Fibroblast of peridontal ligament (primary cell): ENCODE results near the gene RCE1.

ENCODE experiments used
- DNase-seq: peaks from one replicate; pipeline ENCODE4 v3.0.0-alpha.2; 2010; ENCODE audit errors: extremely low read depth

The RCE1 gene

GRCh38 chr11:66857234-66857926 is 14.1 kb downstream of the RCE1 start:
- DNase-seq, result no peak

DNA sequence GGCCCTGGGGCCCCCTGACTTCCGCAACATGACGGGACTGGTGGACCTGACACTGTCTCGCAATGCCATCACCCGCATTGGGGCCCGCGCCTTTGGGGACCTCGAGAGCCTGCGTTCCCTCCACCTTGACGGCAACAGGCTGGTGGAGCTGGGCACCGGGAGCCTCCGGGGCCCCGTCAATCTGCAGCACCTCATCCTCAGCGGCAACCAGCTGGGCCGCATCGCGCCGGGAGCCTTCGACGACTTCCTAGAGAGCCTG is 14.6 kb downstream of the RCE1 start:
- no peak for DNase-seq

GRCh38 chr11:66858186-66858938 is 15.1 kb downstream of the RCE1 start:
- DNase-seq, result no peak

DNA sequence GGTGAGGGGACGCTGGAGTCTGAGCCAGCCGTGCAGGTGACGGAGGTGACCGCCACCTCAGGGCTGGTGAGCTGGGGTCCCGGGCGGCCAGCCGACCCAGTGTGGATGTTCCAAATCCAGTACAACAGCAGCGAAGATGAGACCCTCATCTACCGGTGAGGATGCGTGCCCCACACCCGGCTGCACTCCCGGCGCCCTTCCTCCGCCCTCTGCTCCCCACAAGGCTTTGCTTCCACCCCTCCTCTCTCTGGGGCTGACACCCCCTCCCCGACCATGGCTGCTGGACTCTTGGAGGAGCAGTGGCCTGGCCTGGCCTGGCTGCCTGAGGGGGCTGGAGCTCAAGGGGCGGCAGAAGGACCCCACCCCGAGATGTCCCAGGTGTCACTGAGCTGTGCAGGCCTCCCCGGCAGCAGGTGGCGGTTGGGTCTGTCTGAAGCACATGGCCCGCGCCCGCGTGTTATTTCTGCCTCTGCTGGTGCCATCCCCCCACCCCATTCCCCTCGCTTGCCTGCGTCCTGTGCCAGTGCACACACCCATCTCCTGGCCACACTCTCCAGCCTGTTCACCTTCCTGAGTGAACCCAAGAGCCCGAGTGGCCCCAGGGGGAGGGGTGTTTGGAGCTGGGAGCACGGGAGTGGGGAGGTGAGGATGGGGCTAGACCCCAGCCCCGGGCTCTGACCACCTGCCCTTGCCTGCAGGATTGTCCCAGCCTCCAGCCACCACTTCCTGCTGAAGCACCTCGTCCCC is 15.9 kb downstream of the RCE1 start:
- no peak for DNase-seq

DNA sequence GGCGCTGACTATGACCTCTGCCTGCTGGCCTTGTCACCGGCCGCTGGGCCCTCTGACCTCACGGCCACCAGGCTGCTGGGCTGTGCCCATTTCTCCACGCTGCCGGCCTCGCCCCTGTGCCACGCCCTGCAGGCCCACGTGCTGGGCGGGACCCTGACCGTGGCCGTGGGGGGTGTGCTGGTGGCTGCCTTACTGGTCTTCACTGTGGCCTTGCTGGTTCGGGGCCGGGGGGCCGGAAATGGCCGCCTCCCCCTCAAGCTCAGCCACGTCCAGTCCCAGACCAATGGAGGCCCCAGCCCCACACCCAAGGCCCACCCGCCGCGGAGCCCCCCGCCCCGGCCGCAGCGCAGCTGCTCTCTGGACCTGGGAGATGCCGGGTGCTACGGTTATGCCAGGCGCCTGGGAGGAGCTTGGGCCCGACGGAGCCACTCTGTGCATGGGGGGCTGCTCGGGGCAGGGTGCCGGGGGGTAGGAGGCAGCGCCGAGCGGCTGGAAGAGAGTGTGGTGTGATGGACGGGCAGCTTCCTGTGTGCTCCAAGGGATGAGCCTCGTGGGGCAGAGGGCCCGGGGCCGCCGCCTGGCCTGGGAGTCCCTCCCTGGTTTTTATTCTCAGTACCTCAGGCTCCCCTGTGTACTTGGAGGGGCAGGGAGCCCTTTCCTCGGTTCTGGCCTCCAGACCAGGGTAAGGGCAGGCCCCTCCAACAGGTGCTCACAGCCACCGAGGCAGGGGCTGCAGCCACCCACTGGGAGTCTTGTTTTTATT is 16.6 kb downstream of the RCE1 start:
- DNase-seq, result no peak

DNA sequence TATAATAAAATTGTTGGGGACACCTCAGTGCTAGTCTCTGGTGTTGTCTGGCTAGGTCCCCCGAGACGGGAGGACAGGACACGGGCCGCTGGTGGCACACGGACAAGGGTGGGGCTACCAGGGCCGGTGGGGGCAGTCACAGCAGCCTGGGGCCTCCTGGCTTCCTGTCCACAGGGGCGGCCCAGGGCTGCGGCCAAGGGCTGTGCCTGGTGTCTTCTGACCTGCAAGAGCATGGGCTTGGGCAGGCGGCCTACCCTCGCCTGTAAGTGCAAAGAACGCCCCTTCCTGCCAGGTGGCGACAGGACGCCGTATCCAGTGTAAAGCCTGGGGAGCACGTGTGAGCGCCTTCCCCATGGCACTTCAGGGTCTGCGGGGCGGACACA is 17.2 kb downstream of the RCE1 start:
- DNase-seq, result no peak

DNA sequence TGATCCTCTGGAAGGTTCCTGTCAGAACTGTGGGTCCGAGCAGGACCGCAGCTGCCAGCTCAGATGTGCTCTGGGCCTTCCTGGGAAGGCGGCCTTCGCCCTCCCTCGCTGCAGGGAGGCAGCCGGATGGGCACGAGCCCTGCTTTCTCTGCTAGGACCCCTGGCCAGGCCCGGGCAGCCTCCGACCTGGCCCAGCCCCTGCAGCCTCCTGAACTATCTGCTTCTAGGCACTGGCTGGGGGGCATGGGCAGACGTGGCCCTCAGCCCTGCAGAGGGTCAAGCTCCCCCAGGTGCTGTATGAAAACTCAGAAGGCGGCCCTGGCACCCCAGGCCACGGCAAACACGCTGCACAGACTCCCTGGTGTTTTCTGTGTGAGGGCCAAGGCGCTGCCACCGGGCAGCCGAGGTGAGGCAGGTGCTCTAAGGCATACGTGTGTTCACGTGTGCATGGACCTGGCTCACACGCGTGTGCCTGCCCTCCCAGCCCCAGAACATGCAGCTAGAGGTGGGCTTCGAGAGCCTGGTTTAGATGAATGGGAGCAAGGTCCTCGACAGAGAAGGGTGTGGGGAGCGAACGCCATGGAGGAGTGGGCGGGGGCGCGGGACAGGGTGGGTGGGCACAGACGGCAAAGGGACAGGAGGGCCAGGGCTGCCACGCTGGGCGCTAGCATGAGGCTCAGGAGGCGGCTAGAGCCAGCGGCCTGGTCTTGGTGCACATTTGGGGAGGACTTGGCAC is 18.0 kb downstream of the RCE1 start:
- DNase-seq, result no peak

DNA sequence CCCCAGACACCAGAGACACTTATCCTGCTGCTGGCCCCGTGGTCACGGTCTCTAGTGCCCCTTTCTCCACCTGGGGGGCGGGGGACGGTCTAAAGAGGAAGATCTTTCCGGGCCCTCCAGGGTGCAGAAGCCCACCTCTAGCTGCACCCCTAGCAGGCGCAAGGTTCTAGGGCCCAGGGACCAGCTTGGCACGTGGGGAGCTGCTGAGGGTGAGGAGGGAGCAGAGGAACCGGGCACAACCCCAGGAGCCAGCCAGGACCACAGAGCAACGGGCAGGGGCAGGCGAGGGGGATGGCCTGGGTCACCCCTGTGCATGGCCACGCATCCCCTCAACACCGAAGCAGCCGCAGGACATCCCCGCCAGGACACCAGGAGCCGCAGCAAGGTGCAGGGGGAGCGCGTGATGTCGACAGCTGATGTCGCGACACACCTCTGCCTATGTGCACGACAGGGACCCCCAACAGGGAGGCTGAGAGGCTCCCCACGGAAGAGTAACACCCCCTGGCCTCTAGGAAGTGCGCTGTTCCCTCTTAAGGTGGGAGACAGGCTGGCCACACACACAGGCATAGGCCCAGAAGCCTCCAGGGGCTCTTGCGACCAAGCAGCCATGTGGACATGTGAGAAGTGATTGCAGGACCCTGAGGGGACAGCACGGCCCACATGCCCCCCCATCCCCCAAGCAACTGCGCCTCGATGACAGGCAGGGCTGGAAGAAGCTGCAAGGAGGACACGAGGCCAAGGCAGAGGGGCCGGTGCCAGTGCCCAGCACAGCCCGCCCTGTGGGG is 18.7 kb downstream of the RCE1 start:
- DNase-seq, result no peak

- DNase-seq, result no peak
Observed at GRCh38 chr11:66862559-66863037, 19.4 kb downstream of the RCE1 start.

DNA sequence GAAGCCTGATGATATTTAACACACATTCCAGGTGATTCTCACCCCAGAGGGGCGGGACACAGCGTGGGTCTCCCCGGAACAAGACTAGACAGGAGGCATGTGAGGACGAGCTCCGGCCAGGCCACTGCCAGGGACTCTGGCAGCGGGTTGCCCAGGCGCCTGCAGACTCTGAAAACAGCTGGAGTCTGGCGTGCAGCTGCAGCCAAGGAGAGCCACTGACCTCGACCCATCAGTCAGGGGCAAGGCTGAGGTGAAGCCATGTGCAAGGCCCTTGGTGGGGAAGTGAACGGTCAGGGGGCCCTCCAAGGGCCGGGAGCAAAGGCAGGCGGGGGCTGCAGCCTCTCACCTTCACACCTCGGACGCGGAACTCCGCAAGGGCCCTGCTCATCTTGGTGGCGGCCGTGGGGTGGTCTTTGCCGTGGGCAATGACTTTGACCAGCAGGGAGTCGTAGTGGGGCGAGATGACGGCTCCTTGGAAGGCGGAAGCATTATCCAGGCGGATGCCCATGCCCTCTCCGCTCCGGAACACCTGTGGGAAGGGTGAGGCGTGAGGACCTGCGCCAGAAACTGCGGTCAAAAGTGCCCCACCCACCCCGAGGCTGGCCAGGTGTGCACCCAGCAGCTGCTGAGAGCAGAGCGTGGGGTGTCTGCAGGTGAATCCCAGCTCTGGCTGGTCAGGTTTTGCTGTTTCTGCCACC is 20.3 kb downstream of the RCE1 start:
- DNase-seq, result no peak

GRCh38 chr11:66864172-66864901 is 21.1 kb downstream of the RCE1 start:
- no peak for DNase-seq

- no peak for DNase-seq
Observed at GRCh38 chr11:66864924-66865697, 21.9 kb downstream of the RCE1 start.

DNA sequence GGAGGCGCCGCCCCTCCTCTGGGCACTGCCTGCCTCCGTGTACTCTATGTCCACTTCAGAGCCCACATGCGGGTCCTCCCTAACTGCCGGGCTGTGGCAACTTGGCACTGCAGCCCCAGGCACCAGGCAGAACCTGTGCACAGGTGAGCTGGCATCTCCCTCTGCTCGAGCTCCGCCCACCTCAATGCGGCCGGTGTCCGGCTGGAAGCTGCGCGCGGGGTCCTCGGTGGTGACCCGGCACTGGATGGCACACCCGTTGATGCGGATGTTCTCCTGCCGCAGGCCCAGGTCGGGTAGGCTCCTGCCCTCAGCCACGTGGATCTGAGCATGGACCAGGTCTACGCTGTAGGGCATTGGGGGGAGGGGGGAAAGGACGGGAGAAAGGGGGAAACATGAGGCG is 22.8 kb downstream of the RCE1 start:
- no peak for DNase-seq

GRCh38 chr11:66866511-66866986 is 23.3 kb downstream of the RCE1 start:
- DNase-seq, result no peak

DNA sequence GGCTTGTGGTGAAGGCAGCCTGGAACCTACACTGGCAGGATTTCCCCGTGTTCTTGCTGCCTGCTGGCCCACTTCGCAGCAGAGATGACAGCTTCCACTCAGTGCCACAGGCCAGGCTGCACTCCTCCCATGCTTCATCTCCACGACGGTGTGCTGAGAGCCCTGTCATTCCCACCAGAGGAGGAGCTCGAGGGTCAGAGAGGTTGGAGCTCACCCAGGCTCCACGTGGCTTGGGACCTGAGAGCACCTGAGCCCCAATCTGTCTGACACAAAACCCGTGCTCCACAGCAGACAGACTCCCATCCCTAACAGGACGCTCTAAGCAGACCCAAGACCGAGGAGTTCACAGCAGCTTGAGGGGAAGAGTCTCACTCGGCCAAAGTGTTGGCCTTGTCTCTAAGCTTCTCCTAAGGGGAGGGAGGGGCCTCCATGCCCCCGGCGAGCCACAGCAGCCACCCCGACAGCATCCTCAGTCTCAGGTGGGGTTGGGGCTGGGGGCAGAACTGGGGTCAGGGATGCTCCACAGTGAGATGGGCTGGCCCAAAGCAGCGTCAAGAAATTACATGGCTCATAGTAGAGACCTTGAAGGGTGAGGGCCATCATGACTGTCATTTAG is 24.3 kb downstream of the RCE1 start:
- no peak for DNase-seq

DNA sequence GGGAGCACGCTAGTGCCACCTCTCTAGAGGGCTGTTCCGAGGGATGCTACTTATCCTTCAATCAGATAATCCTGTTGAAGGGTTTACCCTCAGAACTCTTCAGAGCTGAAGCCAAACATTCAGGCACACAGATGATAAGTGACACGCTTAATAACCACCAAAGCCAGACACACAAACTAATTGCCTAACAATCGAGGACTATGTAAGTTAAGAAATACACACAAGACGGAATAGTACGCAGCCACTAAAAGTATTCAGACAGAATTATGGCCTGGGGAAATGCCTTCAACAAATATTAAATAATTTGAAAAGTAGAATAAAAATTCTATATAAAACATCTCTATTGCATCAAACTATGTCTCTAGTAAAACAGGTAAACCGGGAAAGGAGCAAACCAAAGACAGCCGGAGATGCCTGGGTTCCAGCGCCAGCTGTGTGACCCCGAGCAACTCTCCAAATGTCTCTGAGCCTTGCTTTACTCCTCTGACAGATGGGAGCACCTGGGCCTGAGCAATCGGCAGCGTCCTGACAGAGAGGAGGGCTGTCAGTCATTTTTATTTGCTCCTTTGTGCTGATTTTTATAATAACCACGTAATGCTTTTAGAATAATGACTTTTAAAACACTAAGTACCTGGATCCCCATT is 25.0 kb downstream of the RCE1 start:
- no peak for DNase-seq

DNA sequence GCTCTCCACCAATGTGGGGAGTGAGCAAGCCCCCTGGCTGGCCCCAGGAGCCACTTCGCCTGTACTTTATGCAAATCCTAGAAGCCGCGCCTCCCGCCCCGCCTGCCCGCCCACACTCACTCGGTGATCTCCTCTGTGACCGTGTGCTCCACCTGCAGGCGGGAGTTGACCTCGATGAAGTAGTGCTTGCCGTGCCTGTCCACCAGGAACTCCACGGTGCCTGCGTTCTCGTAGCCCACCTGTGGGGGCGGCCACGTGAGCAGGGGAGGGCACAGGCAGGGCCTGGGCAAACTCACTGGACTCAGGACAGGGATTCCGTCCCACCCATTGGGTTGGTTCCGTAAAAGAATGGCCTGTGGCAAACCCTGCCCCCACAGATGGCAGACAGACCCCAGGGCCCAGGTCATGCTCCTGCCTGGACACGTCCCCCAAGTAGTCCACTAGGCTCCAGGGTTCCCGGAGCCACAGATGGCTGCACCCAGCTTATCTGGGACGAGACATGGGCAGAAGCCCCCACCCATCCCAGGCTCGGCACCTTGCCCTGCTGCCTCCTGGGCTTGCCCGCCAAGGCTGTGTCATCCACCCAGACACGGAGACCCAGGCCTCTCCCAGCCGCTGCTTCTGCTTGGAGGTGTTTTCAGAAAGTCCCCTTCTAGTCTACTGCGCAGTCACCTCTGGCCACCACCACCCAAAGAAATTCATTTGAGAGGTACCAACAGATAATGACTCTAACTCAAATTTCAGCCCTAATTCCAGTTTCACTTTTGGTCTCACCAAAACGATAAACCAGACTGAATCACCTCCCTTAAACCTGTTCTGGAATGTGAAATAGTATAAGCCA is 25.7 kb downstream of the RCE1 start:
- no peak for DNase-seq
